GM18526 (cell line): ENCODE data around the gene OSBPL2.

Source experiments
- POLR2A ChIP-seq: IDR thresholded peaks from 3 replicates; pipeline ENCODE4 v1.6.1; 2011; ENCODE audit not compliant: insufficient read length; ENCODE audit errors: extremely low read depth

OSBPL2 gene

DNA sequence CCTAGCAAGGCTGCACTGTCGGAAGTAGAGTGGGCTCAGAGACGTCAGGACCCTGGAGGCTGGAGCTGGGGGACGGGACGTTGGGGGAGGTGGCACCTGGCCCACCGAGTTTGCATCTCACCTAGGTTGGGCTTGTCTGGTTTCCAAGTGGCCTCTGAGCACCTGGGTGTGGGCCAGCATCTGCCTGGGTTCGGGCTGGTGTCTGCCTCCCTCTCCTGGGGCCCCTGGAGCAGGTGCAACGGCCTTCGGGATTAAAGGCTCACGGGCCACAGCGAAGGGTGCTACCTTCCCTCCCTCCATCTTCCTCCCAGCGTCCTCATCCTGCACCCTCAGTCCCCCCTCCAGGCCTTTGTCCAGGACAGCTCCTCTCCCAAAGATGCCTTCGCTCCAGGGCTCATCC lies 24.3 kb upstream of the OSBPL2 start:
- no peak for TF ChIP-seq POLR2A

DNA sequence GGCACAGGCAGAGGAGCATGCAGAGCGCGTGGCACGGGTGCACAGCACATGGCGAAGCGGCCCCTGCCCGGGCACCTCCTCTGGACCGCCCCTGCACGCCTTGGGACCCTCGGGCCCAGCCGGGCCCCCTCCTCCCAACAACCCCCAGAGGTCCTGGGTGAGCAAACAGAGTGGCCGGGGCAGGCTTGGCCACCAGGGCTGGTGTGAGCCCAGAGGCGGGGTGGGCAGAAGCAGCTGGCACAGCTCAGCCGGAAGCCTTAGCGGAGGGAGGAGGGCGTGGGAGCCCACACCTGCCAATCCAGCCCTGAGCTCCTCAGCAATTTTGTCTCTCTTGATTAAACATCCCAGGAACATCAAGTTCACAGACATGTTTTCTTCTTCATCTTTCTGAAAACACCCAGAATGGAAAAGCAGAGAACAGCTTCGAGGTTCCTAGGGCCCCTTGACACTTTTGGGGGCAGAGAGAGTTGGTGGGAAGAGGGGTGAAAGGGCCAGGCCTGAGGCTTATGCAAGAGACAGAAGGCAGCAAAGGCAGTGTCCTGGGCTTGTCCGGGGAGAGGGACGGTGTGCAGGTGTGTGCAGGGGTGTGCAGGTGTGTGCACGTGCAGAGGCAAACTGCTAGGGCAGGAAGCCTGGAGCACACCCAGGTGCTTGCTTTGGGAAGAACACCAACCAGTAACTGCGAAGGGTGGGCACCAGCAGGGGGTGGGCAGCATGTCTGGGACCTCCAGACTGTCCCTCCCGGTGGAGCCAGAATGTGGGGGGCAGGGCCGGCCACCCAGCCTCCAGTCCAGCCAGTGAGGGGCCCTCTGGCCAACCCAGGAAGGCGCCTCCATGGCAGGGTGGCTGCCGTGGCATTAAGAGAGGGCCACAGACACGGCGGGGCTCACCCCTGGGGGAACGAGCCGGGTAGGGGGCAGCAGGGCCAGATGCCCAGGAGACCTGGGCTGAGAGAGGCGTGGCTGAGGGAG lies 23.0 kb upstream of the OSBPL2 start:
- no peak for TF ChIP-seq POLR2A

DNA sequence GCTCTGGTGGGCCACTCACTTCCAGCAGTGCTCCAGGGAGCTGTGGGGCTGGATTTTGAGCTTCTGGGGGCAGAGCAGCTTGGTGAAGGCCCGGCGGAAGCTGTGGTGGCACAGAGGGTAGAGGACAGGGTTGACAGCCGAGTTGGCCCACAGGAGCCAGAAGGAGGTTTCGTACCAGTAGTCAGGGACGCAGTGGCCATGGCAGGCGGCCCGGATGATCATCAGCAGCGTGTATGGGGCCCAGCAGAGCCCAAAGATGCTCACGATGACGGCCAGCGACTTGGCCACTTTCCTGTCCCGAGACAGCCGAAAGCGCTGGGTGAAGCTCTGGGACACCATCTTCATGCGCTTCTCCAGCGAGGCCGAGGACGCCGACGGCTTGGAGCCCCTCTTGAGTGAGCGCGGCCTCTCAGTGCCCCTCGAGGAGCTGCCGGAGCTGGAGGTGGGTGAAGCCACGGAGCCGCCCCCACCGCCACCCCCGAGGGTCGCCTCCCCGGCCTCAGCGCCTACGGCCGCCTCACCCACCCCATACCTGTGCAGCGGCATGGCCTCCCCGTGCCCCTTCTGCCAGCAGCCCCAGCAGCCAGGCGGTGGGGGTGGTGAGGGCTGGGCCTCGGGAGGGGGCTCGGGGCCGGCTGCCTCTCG lies 22.2 kb upstream of the OSBPL2 start:
- TF ChIP-seq POLR2A = no peak

DNA sequence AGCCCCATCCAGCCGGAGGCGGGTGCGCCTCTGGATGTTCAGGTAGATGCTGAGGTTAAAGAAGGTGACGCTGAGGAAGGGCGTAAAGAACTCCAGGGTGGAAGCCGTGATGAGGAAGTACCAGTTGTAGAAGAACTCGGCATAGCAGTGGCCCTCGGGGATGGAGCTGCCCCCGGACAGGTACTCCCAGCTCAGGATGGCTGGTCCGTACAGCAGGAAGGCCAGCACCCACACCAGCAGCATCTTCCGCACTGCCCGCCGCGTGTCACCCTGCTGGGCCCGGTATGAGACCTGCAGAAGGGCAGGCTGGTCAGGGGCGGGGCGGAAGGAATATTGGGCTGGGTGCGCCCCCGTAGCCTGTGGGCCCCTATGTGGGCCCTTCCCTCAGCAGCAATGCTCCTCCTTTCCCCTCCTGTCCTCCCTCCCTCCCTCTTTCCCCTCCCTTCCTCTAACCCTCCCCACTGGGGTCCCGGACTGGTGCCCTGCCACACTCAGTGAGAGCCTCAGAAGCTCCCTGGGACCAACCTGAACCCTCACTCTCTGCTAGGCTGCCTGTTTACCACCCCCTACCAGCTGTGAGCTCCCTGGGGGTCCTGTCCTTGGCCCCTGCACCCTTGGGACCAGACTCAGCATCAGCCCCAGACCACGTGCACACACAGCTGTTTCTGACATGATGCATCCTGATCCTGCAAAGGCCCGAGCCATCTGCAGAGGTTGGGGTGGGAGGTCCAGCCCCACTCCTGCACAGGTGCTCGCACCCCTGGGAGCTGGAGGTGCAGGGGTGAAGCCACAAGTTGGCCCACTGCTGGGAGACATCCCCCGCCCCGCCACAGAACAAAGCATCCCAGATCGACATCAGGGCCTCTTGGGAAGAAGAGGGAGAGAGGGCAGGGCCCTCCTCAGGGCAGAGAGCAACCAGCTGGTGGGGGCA lies 21.4 kb upstream of the OSBPL2 start:
- no peak for TF ChIP-seq POLR2A

DNA sequence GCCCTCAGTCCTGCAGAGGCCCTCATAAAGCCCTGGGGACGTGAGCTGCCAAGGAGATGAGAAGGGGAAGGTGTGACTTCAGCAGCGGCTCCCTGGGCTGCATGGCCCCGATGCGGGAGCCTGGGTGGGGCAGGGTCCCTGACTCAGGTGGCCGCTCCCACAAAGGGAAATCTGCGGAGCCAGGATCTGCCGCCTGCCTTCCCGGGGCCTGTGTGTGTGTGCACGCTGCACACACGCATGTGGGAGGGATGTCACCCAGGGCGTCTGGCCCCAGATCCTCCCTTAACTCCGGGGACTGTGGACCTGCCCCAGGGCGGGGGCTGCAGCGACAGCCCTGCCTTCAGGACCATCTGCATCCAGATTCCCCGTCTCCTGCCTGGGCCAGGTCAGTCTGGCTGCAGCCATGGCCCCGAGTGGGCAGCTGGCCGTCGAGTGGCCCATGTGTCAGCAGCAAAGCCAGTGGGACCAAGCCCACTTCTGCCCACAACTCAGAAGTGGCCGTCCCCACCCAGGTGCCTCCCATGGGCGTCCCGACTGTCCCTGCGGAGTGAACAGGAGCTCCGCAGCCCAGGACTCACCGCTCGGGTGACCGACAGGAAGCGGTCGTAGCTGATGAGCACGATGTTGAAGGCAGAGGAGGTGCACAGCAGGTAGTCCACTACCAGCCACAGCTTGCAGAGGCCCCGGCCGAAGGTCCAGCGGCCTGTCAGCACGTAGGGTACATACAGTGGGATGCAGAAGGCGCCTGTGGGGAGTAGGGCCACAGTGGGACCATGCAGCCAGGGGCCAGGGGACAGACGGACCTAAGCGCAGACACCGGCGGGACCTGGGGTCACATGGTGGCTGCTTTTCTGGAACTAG lies 20.2 kb upstream of the OSBPL2 start:
- no peak for TF ChIP-seq POLR2A

DNA sequence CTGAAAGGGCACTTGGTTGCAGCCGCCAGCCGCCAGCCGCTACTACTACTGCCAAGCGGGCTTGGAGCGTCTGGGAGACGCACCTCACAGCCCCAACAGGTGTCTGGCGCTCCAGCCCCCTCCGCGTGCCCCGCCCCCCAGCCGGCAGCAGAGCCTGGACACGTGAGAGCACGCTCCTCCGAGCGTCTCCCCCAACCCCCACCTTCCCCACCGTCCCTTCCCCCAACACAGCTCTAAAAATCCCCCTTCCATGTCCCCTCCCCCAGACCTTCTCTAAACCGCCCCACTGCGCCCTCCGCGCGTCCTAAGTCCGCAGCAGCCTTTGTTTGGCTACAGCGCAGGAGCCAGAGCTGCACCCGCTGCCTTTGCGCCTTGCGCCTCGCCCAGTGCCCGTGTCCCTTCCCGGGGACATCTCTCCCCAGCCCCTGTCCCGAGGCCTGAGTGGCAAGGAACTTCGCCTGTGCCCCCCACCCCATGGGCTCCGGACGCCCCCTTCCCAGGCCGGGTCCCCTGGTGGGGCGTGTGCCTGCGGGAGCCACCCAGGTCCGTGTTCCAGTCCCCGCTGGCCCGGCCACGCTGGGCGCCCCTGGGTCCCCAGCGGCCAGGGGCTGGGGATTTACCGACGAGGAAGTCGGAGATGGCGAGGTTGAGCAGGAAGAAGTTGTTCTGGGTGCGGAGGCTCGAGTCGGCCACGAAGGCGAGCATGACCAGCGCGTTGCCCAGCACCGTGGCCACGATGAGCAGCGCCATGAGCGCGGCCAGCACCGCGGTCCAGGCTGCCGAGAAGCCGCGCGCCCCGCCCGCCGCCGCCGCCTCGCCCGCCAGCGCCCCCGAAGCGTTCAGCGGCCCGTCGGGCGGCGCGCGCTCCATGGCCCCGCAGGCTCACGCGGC lies 19.0 kb upstream of the OSBPL2 start:
- no peak for TF ChIP-seq POLR2A

DNA sequence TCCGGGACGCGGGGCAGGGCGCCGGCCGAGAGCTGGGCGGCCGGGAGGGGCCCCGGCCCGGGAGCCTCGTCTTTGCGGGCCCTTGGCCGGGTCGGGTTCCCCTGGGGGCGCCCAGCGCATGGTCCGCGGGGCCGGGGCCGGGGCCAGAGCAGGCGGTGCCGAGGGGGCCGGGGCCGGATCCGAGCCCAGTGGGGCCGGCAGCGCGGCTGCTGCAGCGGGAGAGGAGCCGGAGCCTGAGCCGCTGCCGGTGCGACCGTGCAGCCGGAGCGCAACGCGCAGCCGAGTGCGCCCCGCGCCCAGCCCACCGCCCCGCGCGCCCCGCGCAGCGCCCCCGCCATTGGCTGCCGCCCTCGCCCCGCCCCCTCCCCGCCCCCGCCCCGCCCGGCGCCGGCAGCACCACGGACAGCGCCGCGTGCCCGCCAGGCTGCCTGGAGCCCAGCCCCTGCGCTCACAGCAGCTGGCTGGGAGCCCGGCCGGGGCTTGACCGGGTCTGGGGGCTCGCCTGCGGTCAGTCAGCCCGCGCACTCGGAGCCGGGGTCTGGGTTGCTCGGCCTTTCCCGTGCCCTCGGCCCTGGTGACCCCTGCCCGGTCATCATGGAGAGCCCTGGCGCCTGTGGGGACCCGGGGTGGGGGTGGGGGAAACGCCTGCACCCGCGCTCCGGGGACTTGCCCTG lies 18.2 kb upstream of the OSBPL2 start, which contains the start of gene HRH3:
HRH3 (minus strand) TSS at position 287 of the 674 bp plus-strand sequence. CDS start 308 bp downstream, outside the sequence.
- no peak for TF ChIP-seq POLR2A

DNA sequence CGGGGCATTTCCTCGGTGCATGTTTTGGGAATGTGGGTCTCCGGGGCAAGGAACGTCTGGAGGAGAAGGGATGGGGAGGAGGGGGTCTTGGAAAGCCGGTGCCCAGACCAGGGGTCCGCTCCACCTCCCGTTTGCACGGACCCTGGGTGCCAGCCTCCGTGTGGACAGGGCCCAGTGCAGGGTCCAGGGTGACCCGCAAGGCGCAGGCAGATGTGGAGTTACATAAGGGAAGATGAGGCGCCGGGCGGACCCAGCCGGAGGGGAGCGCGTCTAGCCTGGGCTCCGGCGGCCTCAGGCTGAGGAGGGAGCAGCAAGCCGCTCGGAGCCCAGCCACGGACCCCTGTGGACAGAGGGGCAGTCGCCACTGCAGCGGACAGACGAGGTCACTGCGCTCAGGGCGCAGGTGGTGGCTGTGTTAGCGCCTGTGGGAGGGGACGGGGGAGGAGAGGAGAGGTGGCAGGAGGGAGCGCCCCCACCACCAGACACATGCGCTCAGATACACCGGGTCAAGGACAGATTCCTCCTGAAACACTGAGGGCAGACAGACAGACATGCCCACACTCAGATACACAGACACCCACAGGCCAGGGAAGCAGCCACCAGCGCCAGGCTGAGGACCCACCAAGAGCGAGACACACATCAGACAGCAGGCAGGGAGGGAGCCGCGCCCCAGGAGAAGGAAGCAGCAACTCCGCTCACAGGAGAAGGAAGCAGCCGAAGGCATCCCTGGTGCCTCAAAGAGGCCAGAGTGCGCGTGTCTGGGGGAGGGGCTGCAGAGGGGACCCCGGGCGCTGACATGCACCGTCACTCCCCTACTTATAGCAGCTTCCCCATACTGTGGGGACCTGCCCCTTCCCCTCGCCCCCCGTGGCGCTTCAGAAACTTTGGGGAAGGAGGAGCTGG lies 17.4 kb upstream of the OSBPL2 start:
- no peak for TF ChIP-seq POLR2A

DNA sequence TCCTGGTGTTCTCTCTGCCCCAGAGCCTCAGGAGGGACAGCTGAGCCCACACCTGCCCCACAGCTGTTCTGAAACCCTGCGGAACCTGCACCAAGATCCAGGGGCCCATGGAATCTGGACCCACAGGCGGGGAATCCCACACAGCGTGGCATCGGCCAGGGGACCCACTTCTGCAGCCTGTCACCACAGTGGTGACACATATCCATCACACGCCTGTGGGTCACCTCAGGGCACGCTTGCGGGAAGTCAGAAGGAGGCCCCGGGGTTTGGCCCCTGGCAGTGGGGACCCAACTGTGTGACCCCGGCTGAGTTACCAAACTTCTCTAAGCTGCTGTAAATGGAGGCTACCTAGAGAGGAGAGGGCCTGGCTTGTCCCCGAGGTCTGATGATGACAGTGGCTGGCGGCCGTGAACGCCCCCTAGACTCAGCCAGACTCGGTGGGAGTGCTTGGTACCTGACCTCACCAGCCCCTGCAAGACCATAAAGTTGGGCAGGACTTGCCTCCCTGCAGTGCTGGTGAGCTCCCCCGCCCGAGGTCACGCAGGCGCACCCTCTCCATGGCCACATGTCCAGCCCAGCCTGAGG lies 16.0 kb upstream of the OSBPL2 start:
- no peak for TF ChIP-seq POLR2A

DNA sequence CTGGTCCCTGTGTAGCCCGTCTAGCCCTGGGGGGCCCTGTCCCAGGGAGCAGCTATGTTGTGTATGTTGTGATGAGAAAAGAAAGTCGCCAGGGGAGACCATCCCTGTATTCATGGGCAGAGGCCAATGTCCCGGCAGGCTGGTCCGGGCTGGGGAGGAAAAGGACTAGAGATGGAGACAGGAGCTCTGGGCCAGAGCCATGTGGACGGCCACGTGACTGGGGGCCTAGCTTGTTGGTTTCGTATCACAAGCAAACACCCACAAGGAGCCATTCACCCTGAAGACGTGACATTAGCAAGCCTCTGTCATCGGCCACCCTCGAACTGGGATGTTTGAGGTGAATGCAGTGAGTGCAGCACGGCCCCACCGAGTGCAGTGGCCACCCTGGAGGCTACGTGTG lies 15.3 kb upstream of the OSBPL2 start:
- no peak for TF ChIP-seq POLR2A

DNA sequence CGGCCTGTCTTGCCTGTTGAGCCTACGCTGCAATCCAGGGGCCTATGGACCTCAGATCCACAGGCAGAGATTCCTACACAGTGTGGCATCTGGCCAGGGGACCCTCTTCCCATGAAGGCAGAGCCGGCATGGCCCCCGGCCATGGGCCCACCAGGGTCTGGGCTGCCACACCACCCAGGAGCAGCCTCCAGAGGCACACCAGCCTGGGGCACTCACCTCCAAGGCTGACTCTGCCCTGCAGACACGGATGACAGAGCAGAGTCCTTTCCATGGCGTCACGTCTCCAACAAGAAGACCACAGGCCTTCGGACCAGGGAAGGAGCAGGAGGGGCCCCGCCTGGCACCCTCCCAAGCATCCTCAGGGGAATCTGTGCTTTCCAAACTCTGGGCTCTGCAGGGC lies 14.8 kb upstream of the OSBPL2 start:
- TF ChIP-seq POLR2A = no peak
